ENCODE results near the gene DIPK1A. TPM values are rescaled to one million over a fixed set of nuclear protein-coding genes. Genes with fewer than 3 reads are reported as not detected.

The DIPK1A gene
- total RNA-seq, 1 experiment from 2014 or later = 2.3 TPM

- TF ChIP-seq CTCF (IDR thresholded peaks at IDR 0.05; ENCODE audit: insufficient read depth in 1 of 2, low read depth in 1 of 2, low read length in 1 of 2, severe bottlenecking in 1 of 2, unreplicated experiment in 1 of 2) = no peak
- DNase-seq = no peak
- Histone ChIP-seq H3K4me3 (ENCODE audit: low read depth, low read length) (no peak overlapping the region), H3K36me3 (ENCODE audit: control insufficient read depth, insufficient read depth, low read length) (no peaks in the 10 kb centered on the region), H3K9me3 (no peaks in the 10 kb centered on the region), H3K27me3 (replicated peaks; ENCODE audit: control insufficient read depth, insufficient read depth, low read length) (no peaks in the 10 kb centered on the region), H3K4me1 (0 out of 2 replicates have a peak, but pooled peaks cover 3% of the 10 kb centered on the region)
- H3K36me3 Mint-ChIP-seq (ENCODE audit: insufficient read depth, unreplicated experiment) = no peaks in the 10 kb centered on the region
- ChIA-PET CTCF (interaction anchor here (0.6 to 2.1 kb wide), 6 partner anchors 33 to 135 kb away, joined by 3 to 14 read pairs (median 5); partner anchors contain the start of gene DIPK1A), POLR2A (no interaction called here)
- H3K4me1 Mint-ChIP-seq (ENCODE audit: low read depth, unreplicated experiment) = no peaks in the 10 kb centered on the region
- no peaks in the 10 kb centered on the region for H3K9me3 Mint-ChIP-seq (ENCODE audit: unreplicated experiment)
- no peaks in the 10 kb centered on the region for H3K27me3 Mint-ChIP-seq (ENCODE audit: insufficient read depth, unreplicated experiment)
- BruUV-seq (replicated peaks) = no TSS peak
- no peak overlapping the region for H3K27ac Mint-ChIP-seq (ENCODE audit: unreplicated experiment)
- H3K4me3 Mint-ChIP-seq (ENCODE audit: unreplicated experiment) = no peak overlapping the region
- intact Hi-C loops (cut with micrococcal nuclease; ENCODE audit: unreplicated experiment) = no loop called here
Measured at GRCh38 chr1:92993581-92993980, 32.3 kb upstream of the DIPK1A start.

GRCh38 chr1:92992877-92993276 lies 31.6 kb upstream of the DIPK1A start:
- H3K4me1 ChIP-seq = 0 out of 2 replicates have a peak, but pooled peaks cover 3% of the 10 kb centered on the region
- no peaks in the 10 kb centered on the region for H3K9me3 ChIP-seq
- H3K4me3 Mint-ChIP-seq (ENCODE audit: unreplicated experiment) = no peak overlapping the region
- H3K36me3 Mint-ChIP-seq (ENCODE audit: insufficient read depth, unreplicated experiment) = no peaks in the 10 kb centered on the region
- H3K36me3 ChIP-seq (ENCODE audit: control insufficient read depth, insufficient read depth, low read length) = no peaks in the 10 kb centered on the region
- POLR2A ChIA-PET = no interaction called here
- H3K27me3 Mint-ChIP-seq (ENCODE audit: insufficient read depth, unreplicated experiment) = no peaks in the 10 kb centered on the region
- H3K4me1 Mint-ChIP-seq (ENCODE audit: low read depth, unreplicated experiment) = no peaks in the 10 kb centered on the region
- BruUV-seq (replicated peaks) = no TSS peak
- CTCF ChIA-PET = interaction anchor here (2.1 kb wide), 1 partner anchor 130 kb away, joined by 5 read pairs; no protein-coding TSS in a partner anchor
- no peak overlapping the region for H3K27ac Mint-ChIP-seq (ENCODE audit: unreplicated experiment)
- no peaks in the 10 kb centered on the region for H3K27me3 ChIP-seq (replicated peaks; ENCODE audit: control insufficient read depth, insufficient read depth, low read length)
- H3K9me3 Mint-ChIP-seq (ENCODE audit: unreplicated experiment) = no peaks in the 10 kb centered on the region
- TF ChIP-seq CTCF (IDR thresholded peaks at IDR 0.05; ENCODE audit: insufficient read depth in 1 of 2, low read depth in 1 of 2, low read length in 1 of 2, severe bottlenecking in 1 of 2, unreplicated experiment in 1 of 2) = no peak
- intact Hi-C loops (cut with micrococcal nuclease; ENCODE audit: unreplicated experiment) = no loop called here
- DNase-seq = no peak
- no peak overlapping the region for H3K4me3 ChIP-seq (ENCODE audit: low read depth, low read length)

- no peak for TF ChIP-seq CTCF (IDR thresholded peaks at IDR 0.05; ENCODE audit: insufficient read depth in 1 of 2, low read depth in 1 of 2, low read length in 1 of 2, severe bottlenecking in 1 of 2, unreplicated experiment in 1 of 2)
- no peaks in the 10 kb centered on the region for H3K36me3 ChIP-seq (ENCODE audit: control insufficient read depth, insufficient read depth, low read length)
- ChIA-PET POLR2A (no interaction called here), CTCF (no interaction called here)
- no peak overlapping the region for H3K4me3 ChIP-seq (ENCODE audit: low read depth, low read length)
- intact Hi-C loops (cut with micrococcal nuclease; ENCODE audit: unreplicated experiment) = no loop called here
- Mint-ChIP-seq H3K27me3 (ENCODE audit: insufficient read depth, unreplicated experiment) (no peaks in the 10 kb centered on the region), H3K4me1 (ENCODE audit: low read depth, unreplicated experiment) (no peaks in the 10 kb centered on the region), H3K36me3 (ENCODE audit: insufficient read depth, unreplicated experiment) (no peaks in the 10 kb centered on the region), H3K4me3 (ENCODE audit: unreplicated experiment) (no peak overlapping the region), H3K9me3 (ENCODE audit: unreplicated experiment) (no peaks in the 10 kb centered on the region), H3K27ac (ENCODE audit: unreplicated experiment) (no peak overlapping the region)
- 0 out of 2 replicates have a peak, but pooled peaks cover 3% of the 10 kb centered on the region for H3K4me1 ChIP-seq
- no TSS peak for BruUV-seq (replicated peaks)
- no peaks in the 10 kb centered on the region for H3K27me3 ChIP-seq (replicated peaks; ENCODE audit: control insufficient read depth, insufficient read depth, low read length)
- DNase-seq = no peak
- H3K9me3 ChIP-seq = no peaks in the 10 kb centered on the region
Measured at GRCh38 chr1:92992054-92992453, 30.8 kb upstream of the DIPK1A start.
